ENCODE measurements around the gene RHBDL3. TPM values are rescaled to one million over a fixed set of nuclear protein-coding genes. Genes with fewer than 3 reads are reported as not detected.

Gene RHBDL3
- total and polyA plus RNA-seq, 10 of the 15 experiments (the other 5 are each of a cell fraction or from before 2014, with no cell fraction given): 0.04 to 0.24 (median 0.04) TPM; not detected in 5

- H3K36me3 ChIP-seq (ENCODE audit: control insufficient read depth in 2 of 2, insufficient read depth in 2 of 2, low read length in 1 of 2): peaks cover 0 to 2% of the 10 kb centered on the region in 2 experiments; a peak in 2 of 4 replicates
- 98% methylated on average over 2 of the region's 2 CpGs for WGBS (ENCODE audit: insufficient coverage, insufficient replicate concordance, low lambda C conversion rate, missing lambda C conversion rate)
- TF ChIP-seq NFYA (IDR thresholded peaks at IDR 0.05; ENCODE audit: borderline replicate concordance, low read depth, low read length) (no peak), ZSCAN29 (IDR thresholded peaks at IDR 0.05) (no peak), JUNB (IDR thresholded peaks at IDR 0.05) (no peak), CHD4 (IDR thresholded peaks at IDR 0.05) (no peak), GATAD2B (conservative IDR thresholded peaks at IDR 0.05; ENCODE audit: low read depth) (no peak), HDGF (IDR thresholded peaks at IDR 0.05) (no peak), YY1 (IDR thresholded peaks at IDR 0.05; ENCODE audit: low read depth, low read length) (no peak), NR2C2 (IDR thresholded peaks at IDR 0.05; ENCODE audit: borderline replicate concordance, control insufficient read depth, insufficient read length, low read depth) (no peak), RUNX3 (IDR thresholded peaks at IDR 0.05; ENCODE audit: low read length) (no peak), MEF2A (IDR thresholded peaks at IDR 0.05; ENCODE audit: insufficient read depth, low read depth, low read length) (no peak), NBN (IDR thresholded peaks at IDR 0.05) (no peak), SMAD5 (IDR thresholded peaks at IDR 0.05; ENCODE audit: low read depth) (no peak), CREM (IDR thresholded peaks at IDR 0.05; ENCODE audit: low read depth) (no peak), USF1 (IDR thresholded peaks at IDR 0.05; ENCODE audit: borderline replicate concordance, extremely low read length, insufficient read depth, low read depth, low read length) (no peak), ZNF622 (IDR thresholded peaks at IDR 0.05) (no peak), SPI1 (IDR thresholded peaks at IDR 0.05; ENCODE audit: borderline replicate concordance, insufficient read depth, low read depth, low read length) (no peak)
- TF ChIP-seq, protein P1, sequence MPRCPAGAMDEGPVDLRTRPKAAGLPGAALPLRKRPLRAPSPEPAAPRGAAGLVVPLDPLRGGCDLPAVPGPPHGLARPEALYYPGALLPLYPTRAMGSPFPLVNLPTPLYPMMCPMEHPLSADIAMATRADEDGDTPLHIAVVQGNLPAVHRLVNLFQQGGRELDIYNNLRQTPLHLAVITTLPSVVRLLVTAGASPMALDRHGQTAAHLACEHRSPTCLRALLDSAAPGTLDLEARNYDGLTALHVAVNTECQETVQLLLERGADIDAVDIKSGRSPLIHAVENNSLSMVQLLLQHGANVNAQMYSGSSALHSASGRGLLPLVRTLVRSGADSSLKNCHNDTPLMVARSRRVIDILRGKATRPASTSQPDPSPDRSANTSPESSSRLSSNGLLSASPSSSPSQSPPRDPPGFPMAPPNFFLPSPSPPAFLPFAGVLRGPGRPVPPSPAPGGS (IDR thresholded peaks at IDR 0.05; ENCODE audit: borderline replicate concordance, insufficient read depth, low read depth, low read length, poor library complexity, severe bottlenecking): no peak
- no peak overlapping the region for H3K4me2 ChIP-seq (ENCODE audit: control insufficient read depth, insufficient read depth)
- no peaks in the 10 kb centered on the region; the same call in 1 of the 2 replicates for H3K4me1 ChIP-seq (ENCODE audit: control insufficient read depth, insufficient read depth, low read length)
- no peaks in the 10 kb centered on the region for H4K20me1 ChIP-seq (ENCODE audit: control insufficient read depth, insufficient read depth)
- H3K4me3 ChIP-seq: no peak overlapping the region
- no peak for ATAC-seq
- H3K9me3 ChIP-seq (replicated peaks; ENCODE audit: control insufficient read depth, insufficient read depth, low read length): no peaks in the 10 kb centered on the region
- H3K27ac ChIP-seq (ENCODE audit: control insufficient read depth, insufficient read depth): no peak overlapping the region
- BruUV-seq (replicated peaks): no TSS peak
- POLR2A ChIA-PET: interaction anchor here (0.8 kb wide), 1 partner anchor 19 kb away, joined by 3 read pairs; no protein-coding TSS in a partner anchor
- H3K9ac ChIP-seq (ENCODE audit: control insufficient read depth, insufficient read depth, low read length): no peak overlapping the region
- SMC1A ChIA-PET (ENCODE audit: uncharacterized antibody, unreplicated experiment): interaction anchor here (0.6 kb wide), 1 partner anchor 21 kb away, joined by 3 read pairs; no protein-coding TSS in a partner anchor
- DNase-seq (ENCODE audit: low read depth, low spot score): no peak
- in situ Hi-C loops (cut with MboI) (no loop called here), intact Hi-C loops (cut with micrococcal nuclease; ENCODE audit: unreplicated experiment) (no loop called here)
- no peak overlapping the region for H2AFZ ChIP-seq (ENCODE audit: control insufficient read depth, low read depth, low read length)
- no peaks in the 10 kb centered on the region for H3K27me3 ChIP-seq (replicated peaks in 1 of 2; ENCODE audit: control insufficient read depth in 2 of 2, insufficient read depth in 2 of 2, low read length in 1 of 2)
- no peaks in the 10 kb centered on the region for H3K79me2 ChIP-seq (ENCODE audit: control insufficient read depth, insufficient read depth, low read length)
- CTCF ChIA-PET: interaction anchor here (1.2 to 9.3 kb wide), 4 partner anchors 9 to 129 kb away, joined by 3 to 54 read pairs (median 3); no protein-coding TSS in a partner anchor
- FAIRE-seq: no peak
- RAD21 ChIA-PET (ENCODE audit: unreplicated experiment): interaction anchor here (1.4 kb wide), 1 partner anchor 9 kb away, joined by 3 read pairs; no protein-coding TSS in a partner anchor
Measured at GRCh38 chr17:32333187-32333586, 67.6 kb downstream of the RHBDL3 start.
